Suprapubic skin (tissue), 4 donors: ENCODE measurements around the gene GEN1.

Experiments used
- CTCF ChIP-seq, 2 donors: fragments of 200-600 bp in 1 of 2; fragments of 450-650 bp in 1 of 2; sonication (generic) in 1 of 2; IDR thresholded peaks; one replicate each; pipeline ENCODE4 v1.5.1; 2016 to 2019; ENCODE audit warnings: antibody characterized with exemption in 2 of 2, mild to moderate bottlenecking in 1 of 2, moderate library complexity in 1 of 2
- EP300 ChIP-seq: sonication (generic); formaldehyde crosslinking; IDR thresholded peaks from one replicate; pipeline ENCODE4 v1.6.1; 2017; ENCODE audit warnings: antibody characterized with exemption
- POLR2AphosphoS5 ChIP-seq, 3 donors: sonication (generic); formaldehyde crosslinking; IDR thresholded peaks; one replicate each; pipeline ENCODE4 v1.6.1; 2017; ENCODE audit warnings: antibody characterized with exemption in 3 of 3

- TF ChIP-seq CTCF (IDR thresholded peaks at IDR 0.05) (no peak), POLR2AphosphoS5 (IDR thresholded peaks at IDR 0.05) (no peak), EP300 (no peak)
These were observed 46.3 kb downstream of the GEN1 start for GRCh38 chr2:17800219-17800618.
